HCT116 (cell line): Measurements from ENCODE around the gene PRORP. TPM values are rescaled to one million over a fixed set of nuclear protein-coding genes. Genes with fewer than 3 reads are reported as not detected.
A peak's percentile ranks its signal among the peaks of the same experiment; 100 is the strongest.

Source experiments
- ATAC-seq: fragments of 200-7000 bp; cut with Tn5 transposase; 2 replicates; pipeline ENCODE4 v1.9.1; 2020; ENCODE audit warnings: mild to moderate bottlenecking, moderate library complexity
- BruUV-seq: library from RNA; stranded (reverse); fragments of 400-500 nt; replicated peaks from 2 replicates; lab custom pipeline; 2021; lab: Mats Ljungman, UMichigan
- CTCF ChIA-PET: fragments of 300-600 bp; sonication (Branson Sonifier 250); formaldehyde crosslinking; loops from one replicate; lab custom pipeline; 2021; ENCODE audit warnings: antibody characterized with exemption; lab: Charles Lee
- POLR2A ChIA-PET: fragments of 300-600, 350-600 bp; sonication (Branson Sonifier 250); formaldehyde crosslinking; loops from one replicate; lab custom pipeline; 2021; ENCODE audit warnings: antibody characterized with exemption; lab: Charles Lee
- RAD21 ChIA-PET, 2 experiments: fragments of 300-600 bp; sonication (Branson Sonifier 250); formaldehyde crosslinking; loops; one replicate each; lab custom pipeline; 2023; ENCODE audit warnings: low total read pairs in 2 of 2; ENCODE audit not compliant: uncharacterized antibody in 2 of 2, unreplicated experiment in 2 of 2, low non-redundant PET in 1 of 2; lab: Charles Lee
- DNase-seq: peaks from one replicate; pipeline ENCODE4 v3.0.0-alpha.2; 2010; ENCODE audit warnings: low read depth, low spot score
- H2AFZ ChIP-seq: fragments of 200-600 bp; shearing (Covaris generic), sonication (generic); 2 replicates; pipeline ENCODE4 v1.6.1; 2017; ENCODE audit warnings: low read depth, mixed run types, mixed read lengths, antibody characterized with exemption, low read length; ENCODE audit not compliant: poor library complexity, severe bottlenecking
- H3K27ac ChIP-seq: 2 replicates; pipeline ENCODE4 v1.5.1; 2012; ENCODE audit warnings: low read depth, low read length
- H3K27me3 ChIP-seq: fragments of 200-600 bp; sonication (generic); 2 replicates; pipeline ENCODE4 v1.6.1; 2016; ENCODE audit warnings: mixed run types, low read length, mixed read lengths; ENCODE audit not compliant: insufficient read depth
- H3K36me3 ChIP-seq, 2 experiments: fragments of 200-500 bp in 1 of 2; fragments of 200-600 bp in 1 of 2; sonication (Bioruptor generic) in 1 of 2; sonication (generic) in 1 of 2; 2 replicates each; pipeline versions ENCODE4 v1.5.1 to v1.6.1; 2014 to 2016; ENCODE audit warnings: low read length in 2 of 2, inconsistent platforms in 1 of 2, mixed read lengths in 1 of 2, mixed run types in 1 of 2; ENCODE audit not compliant: insufficient read depth in 2 of 2, control insufficient read depth in 1 of 2
- H3K4me1 ChIP-seq, 2 experiments: fragments of 200-600 bp in 1 of 2; sonication (generic) in 1 of 2; 2 replicates each; pipeline versions ENCODE4 v1.5.1 to v1.6.1; 2012 to 2017; ENCODE audit warnings: low read length in 2 of 2, inconsistent platforms in 1 of 2, mild to moderate bottlenecking in 1 of 2, mixed read lengths in 1 of 2, mixed run types in 1 of 2, moderate library complexity in 1 of 2; ENCODE audit not compliant: insufficient read depth in 2 of 2, control insufficient read depth in 1 of 2
- H3K4me2 ChIP-seq: fragments of 200-600 bp; sonication (generic); 2 replicates; pipeline ENCODE4 v1.6.1; 2017; ENCODE audit warnings: mixed run types, low read length, mixed read lengths
- H3K4me3 ChIP-seq, 2 experiments: fragments of 200-600 bp in 1 of 2; sonication (generic) in 1 of 2; replicated peaks in 1 of 2; 2 replicates each; pipeline ENCODE4 v1.5.1; 2011 to 2016; ENCODE audit warnings: low read length in 2 of 2, control low read depth in 1 of 2, low read depth in 1 of 2, mild to moderate bottlenecking in 1 of 2, mixed read lengths in 1 of 2, mixed run types in 1 of 2
- H3K79me2 ChIP-seq: fragments of 200-600 bp; sonication (generic); 2 replicates; pipeline ENCODE4 v1.6.1; 2017; ENCODE audit warnings: mild to moderate bottlenecking, mixed run types, low read length, moderate library complexity, mixed read lengths; ENCODE audit not compliant: insufficient read depth
- H3K9ac ChIP-seq: fragments of 200-600 bp; sonication (generic); 2 replicates; pipeline ENCODE4 v1.6.1; 2016; ENCODE audit warnings: low read length, mixed read lengths
- H3K9me2 ChIP-seq: fragments of 200-600 bp; sonication (generic), shearing (Covaris generic); 2 replicates; pipeline ENCODE4 v1.6.1; 2017; ENCODE audit warnings: mixed run types, mild to moderate bottlenecking, moderate library complexity; ENCODE audit not compliant: insufficient read depth
- H3K9me3 ChIP-seq, 2 experiments: fragments of 200-500 bp in 1 of 2; fragments of 200-600 bp in 1 of 2; sonication (Bioruptor generic) in 1 of 2; sonication (generic) in 1 of 2; 2 replicates each; pipeline ENCODE4 v1.6.1; 2014 to 2017; ENCODE audit warnings: low read length in 2 of 2, mixed read lengths in 2 of 2, inconsistent platforms in 1 of 2, low read depth in 1 of 2, mild to moderate bottlenecking in 1 of 2, mixed run types in 1 of 2, moderate library complexity in 1 of 2; ENCODE audit not compliant: control insufficient read depth in 1 of 2, insufficient read depth in 1 of 2
- H4K20me1 ChIP-seq: fragments of 200-600 bp; sonication (generic), shearing (Covaris generic); 2 replicates; pipeline ENCODE4 v1.6.1; 2017; ENCODE audit warnings: mixed run types, mild to moderate bottlenecking, moderate library complexity; ENCODE audit not compliant: insufficient read depth
- ATF3 ChIP-seq: IDR thresholded peaks from 2 replicates; pipeline ENCODE4 v1.6.1; 2012
- CBX3 ChIP-seq: IDR thresholded peaks from 2 replicates; pipeline ENCODE4 v1.6.1; 2012; ENCODE audit warnings: low read depth
- CEBPB ChIP-seq: IDR thresholded peaks from 2 replicates; pipeline ENCODE4 v1.6.1; 2012; ENCODE audit warnings: low read depth
- ELF1 ChIP-seq: IDR thresholded peaks from 2 replicates; pipeline ENCODE4 v1.6.1; 2012; ENCODE audit warnings: low read depth, borderline replicate concordance
- EZH2 ChIP-seq: fragments of 200-600 bp; sonication (generic); IDR thresholded peaks from 2 replicates; pipeline ENCODE4 v1.6.1; 2017; ENCODE audit warnings: antibody characterized with exemption, mixed run types
- FOSL1 ChIP-seq: IDR thresholded peaks from 2 replicates; pipeline ENCODE4 v1.6.1; 2012; ENCODE audit warnings: low read depth
- JUND ChIP-seq: IDR thresholded peaks from 2 replicates; pipeline ENCODE4 v1.6.1; 2012
- MAX ChIP-seq: IDR thresholded peaks from 2 replicates; pipeline ENCODE4 v1.6.1; 2012
- POLR2AphosphoS5 ChIP-seq: IDR thresholded peaks from 2 replicates; pipeline ENCODE4 v1.6.1; 2011; ENCODE audit warnings: mild to moderate bottlenecking, low read depth, low read length, moderate library complexity
- RAD21 ChIP-seq: IDR thresholded peaks from 2 replicates; pipeline ENCODE4 v1.6.1; 2012; ENCODE audit warnings: low read depth, mild to moderate bottlenecking
- REST ChIP-seq: IDR thresholded peaks from 2 replicates; pipeline ENCODE4 v1.6.1; 2012; ENCODE audit warnings: low read depth
- SIN3A ChIP-seq: IDR thresholded peaks from 2 replicates; pipeline ENCODE4 v1.6.1; 2012; ENCODE audit warnings: low read depth
- SP1 ChIP-seq: IDR thresholded peaks from 2 replicates; pipeline ENCODE4 v1.6.1; 2012; ENCODE audit warnings: low read depth
- SRF ChIP-seq: IDR thresholded peaks from 2 replicates; pipeline ENCODE4 v1.6.1; 2012; ENCODE audit warnings: low read depth
- YY1 ChIP-seq: IDR thresholded peaks from 2 replicates; pipeline ENCODE4 v1.6.1; 2011; ENCODE audit warnings: low read length, low read depth, moderate library complexity, mild to moderate bottlenecking; ENCODE audit not compliant: insufficient replicate concordance; ENCODE audit errors: extremely low read depth
- ZBTB33 ChIP-seq: IDR thresholded peaks from 2 replicates; pipeline ENCODE4 v1.6.1; 2011; ENCODE audit warnings: mild to moderate bottlenecking, low read length, moderate library complexity; ENCODE audit not compliant: insufficient replicate concordance; ENCODE audit errors: extremely low read depth
- ZNF274 ChIP-seq: fragments of 200-500 bp; sonication (Bioruptor generic); IDR thresholded peaks from 2 replicates; pipeline ENCODE4 v1.6.1; 2014; ENCODE audit warnings: mild to moderate bottlenecking, low read depth, low read length, inconsistent platforms
- intact Hi-C: fragments of 100-400 bp; cut with micrococcal nuclease; formaldehyde crosslinking; loops from 2 replicates; pipeline ENCODE4 v1.10.0; 2022
- total RNA-seq: library from RNA; stranded (reverse); gene quantifications from one replicate; pipeline ENCODE4 v1.2.1, GENCODE V29; 2021; ENCODE audit not compliant: unreplicated experiment

Gene PRORP
- total RNA-seq, 1 experiment from 2014 or later, result 28.0 TPM

- no TSS peak for BruUV-seq
- Histone ChIP-seq H4K20me1 (no peaks in the 10 kb centered on the region), H3K27ac (no peak overlapping the region; the same call in 1 of the 2 replicates), H3K9me2 (no peaks in the 10 kb centered on the region), H3K36me3 (no peaks in the 10 kb centered on the region), H3K4me1 (peaks cover 12 to 22% of the 10 kb centered on the region in 2 experiments), H2AFZ (no peak overlapping the region), H3K9me3 (no peaks in the 10 kb centered on the region), H3K9ac (peak overlapping the region; percentile 40), H3K27me3 (no peaks in the 10 kb centered on the region), H3K79me2 (peaks cover 6% of the 10 kb centered on the region; the same call in 1 of the 2 replicates), H3K4me3 (peak overlapping the region in 1 of 2 experiments; percentile 2; a peak in 2 of 4 replicates), H3K4me2 (peak overlapping the region; percentile 59)
- DNase-seq (peak; percentile 88), ATAC-seq (peak; percentile 94)
- ChIA-PET POLR2A (interaction anchor here (0.6 to 1.4 kb wide), 2 partner anchors 39 to 244 kb away, joined by 3 read pairs; partner anchors contain the start of gene PPP2R3C), CTCF (interaction anchor here (1.1 kb wide), 1 partner anchor 38 kb away, joined by 3 read pairs; the partner anchor contains the start of genes PPP2R3C and PRORP), RAD21 (no interaction called here)
- peak; percentile 87 for TF ChIP-seq FOSL1
- TF ChIP-seq RAD21, result no peak
- peak; percentile 46; the same call in 1 of the 2 replicates for TF ChIP-seq CBX3
- peak; percentile 73; the same call in 1 of the 2 replicates for TF ChIP-seq SP1
- TF ChIP-seq ATF3, result no peak
- no peak for TF ChIP-seq MAX
- TF ChIP-seq ELF1, result no peak
- no peak for TF ChIP-seq EZH2
- no peak for TF ChIP-seq YY1
- no peak for TF ChIP-seq SIN3A
- TF ChIP-seq REST, result no peak
- TF ChIP-seq POLR2AphosphoS5, result 0 out of 2 replicates have a peak, but pooled peaks have one; percentile 17
- peak; percentile 61 for TF ChIP-seq CEBPB
- no peak for TF ChIP-seq ZBTB33
- TF ChIP-seq ZNF274, result no peak
- peak; percentile 75 for TF ChIP-seq JUND
- no peak for TF ChIP-seq SRF
- intact Hi-C loops, result no loop called here
Measured at GRCh38 chr14:35159742-35160409, 37.5 kb downstream of the PRORP start.
